Liver (tissue), 3 donors: Measurements from ENCODE around the gene MAMSTR.
"Not testable (repeated sequence)": the region's sequence is repeated elsewhere in the genome, so short reads cannot be mapped to it uniquely, and the experiment has no call there.

Experiments used
- RAD21 ChIP-seq, 2 donors: IDR thresholded peaks; 2 replicates each; pipeline ENCODE4 v1.6.1; 2016; ENCODE audit warnings: antibody characterized with exemption in 2 of 2, mild to moderate bottlenecking in 2 of 2
- RXRA ChIP-seq, 2 donors: IDR thresholded peaks; 2 replicates each; pipeline ENCODE4 v1.6.1; 2017 to 2018; ENCODE audit warnings: antibody characterized with exemption in 2 of 2, mild to moderate bottlenecking in 1 of 2
- SP1 ChIP-seq: IDR thresholded peaks from 2 replicates; pipeline ENCODE4 v1.6.1; 2018; ENCODE audit warnings: antibody characterized with exemption, mild to moderate bottlenecking
- TF ChIP-seq, protein P1 (sequence below): fragments of 150-350 bp; IDR thresholded peaks from 2 replicates; pipeline ENCODE4 v1.5.1; 2017; ENCODE audit warnings: improper control_type of control experiment, low read depth, low read length; ENCODE audit not compliant: missing input control
- TF ChIP-seq, protein P2 (sequence below): IDR thresholded peaks from 2 replicates; pipeline ENCODE4 v1.6.1; 2016; ENCODE audit warnings: antibody characterized with exemption
- TF ChIP-seq, protein P3 (sequence below): IDR thresholded peaks from 2 replicates; pipeline ENCODE4 v1.6.1; 2016; ENCODE audit warnings: antibody characterized with exemption
- donor health status: healthy.
- donor health status: healthy.

DNA sequence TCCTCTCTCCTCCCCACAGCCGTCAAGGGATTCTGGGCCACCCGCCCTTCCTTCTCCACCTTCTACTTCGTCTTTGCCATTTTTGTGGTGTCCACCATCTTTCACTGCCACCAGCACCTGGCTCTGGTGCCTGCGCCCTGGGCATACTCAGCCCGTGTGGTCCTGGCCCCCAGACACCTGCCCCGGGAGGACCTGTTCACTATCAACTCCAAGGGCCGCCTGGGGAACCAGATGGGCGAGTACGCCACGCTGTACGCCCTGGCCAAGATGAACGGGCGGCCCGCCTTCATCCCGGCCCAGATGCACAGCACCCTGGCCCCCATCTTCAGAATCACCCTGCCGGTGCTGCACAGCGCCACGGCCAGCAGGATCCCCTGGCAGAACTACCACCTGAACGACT is 39.5 kb downstream of the MAMSTR start:
- TF ChIP-seq, protein P1, sequence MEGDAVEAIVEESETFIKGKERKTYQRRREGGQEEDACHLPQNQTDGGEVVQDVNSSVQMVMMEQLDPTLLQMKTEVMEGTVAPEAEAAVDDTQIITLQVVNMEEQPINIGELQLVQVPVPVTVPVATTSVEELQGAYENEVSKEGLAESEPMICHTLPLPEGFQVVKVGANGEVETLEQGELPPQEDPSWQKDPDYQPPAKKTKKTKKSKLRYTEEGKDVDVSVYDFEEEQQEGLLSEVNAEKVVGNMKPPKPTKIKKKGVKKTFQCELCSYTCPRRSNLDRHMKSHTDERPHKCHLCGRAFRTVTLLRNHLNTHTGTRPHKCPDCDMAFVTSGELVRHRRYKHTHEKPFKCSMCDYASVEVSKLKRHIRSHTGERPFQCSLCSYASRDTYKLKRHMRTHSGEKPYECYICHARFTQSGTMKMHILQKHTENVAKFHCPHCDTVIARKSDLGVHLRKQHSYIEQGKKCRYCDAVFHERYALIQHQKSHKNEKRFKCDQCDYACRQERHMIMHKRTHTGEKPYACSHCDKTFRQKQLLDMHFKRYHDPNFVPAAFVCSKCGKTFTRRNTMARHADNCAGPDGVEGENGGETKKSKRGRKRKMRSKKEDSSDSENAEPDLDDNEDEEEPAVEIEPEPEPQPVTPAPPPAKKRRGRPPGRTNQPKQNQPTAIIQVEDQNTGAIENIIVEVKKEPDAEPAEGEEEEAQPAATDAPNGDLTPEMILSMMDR: not testable (repeated sequence)
- TF ChIP-seq, protein P2, sequence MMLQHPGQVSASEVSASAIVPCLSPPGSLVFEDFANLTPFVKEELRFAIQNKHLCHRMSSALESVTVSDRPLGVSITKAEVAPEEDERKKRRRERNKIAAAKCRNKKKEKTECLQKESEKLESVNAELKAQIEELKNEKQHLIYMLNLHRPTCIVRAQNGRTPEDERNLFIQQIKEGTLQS: not testable (repeated sequence)
- TF ChIP-seq, protein P3, sequence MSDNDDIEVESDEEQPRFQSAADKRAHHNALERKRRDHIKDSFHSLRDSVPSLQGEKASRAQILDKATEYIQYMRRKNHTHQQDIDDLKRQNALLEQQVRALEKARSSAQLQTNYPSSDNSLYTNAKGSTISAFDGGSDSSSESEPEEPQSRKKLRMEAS: not testable (repeated sequence)
- not testable (repeated sequence) for TF ChIP-seq SP1; RXRA (IDR thresholded peaks at IDR 0.05); RAD21 (IDR thresholded peaks at IDR 0.05)
